K562 (cell line): ENCODE results near the gene ECSIT. TPM values are rescaled to one million over a fixed set of nuclear protein-coding genes. Genes with fewer than 3 reads are reported as not detected.

ENCODE experiments used
- BHLHE40 ChIP-seq: IDR thresholded peaks from 2 replicates; pipeline ENCODE4 v1.6.1; 2011; ENCODE audit warnings: low read length, improper control_type of control experiment
- CBX8 ChIP-seq: fragments of 200-600 bp; sonication (generic); IDR thresholded peaks from 2 replicates; pipeline ENCODE4 v1.6.1; 2012; ENCODE audit warnings: borderline replicate concordance, mixed run types, low read depth, mild to moderate bottlenecking, moderate library complexity, mixed read lengths, low read length, control low read depth, inconsistent platforms; ENCODE audit not compliant: poor library complexity, severe bottlenecking; ENCODE audit errors: extremely low read depth
- E2F5 ChIP-seq: sonication (generic); formaldehyde crosslinking; IDR thresholded peaks from 2 replicates; pipeline ENCODE4 v1.8.0; 2022; ENCODE audit warnings: mild to moderate bottlenecking, missing genetic modification reagents
- E2F8 ChIP-seq: fragments of 450-650 bp; IDR thresholded peaks from 2 replicates; pipeline ENCODE4 v1.7.1; 2018; ENCODE audit warnings: mild to moderate bottlenecking, low read depth; ENCODE audit not compliant: partially characterized antibody
- EZH2 ChIP-seq: IDR thresholded peaks from 2 replicates; pipeline ENCODE4 v1.6.1; 2012; ENCODE audit warnings: low read depth, mild to moderate bottlenecking, inconsistent platforms, low read length, borderline replicate concordance
- PHF8 ChIP-seq: fragments of 200-600 bp; sonication (generic); IDR thresholded peaks from 2 replicates; pipeline ENCODE4 v1.6.1; 2012; ENCODE audit warnings: mixed run types, mild to moderate bottlenecking, inconsistent platforms, low read length, moderate library complexity, borderline replicate concordance
- RAD21 ChIP-seq, 2 experiments: fragments of 250-450 bp in 1 of 2; fragments of 450-650 bp in 1 of 2; sonication (Bioruptor Pico) in 1 of 2; formaldehyde crosslinking in 1 of 2; IDR thresholded peaks in 1 of 2; conservative IDR thresholded peaks in 1 of 2; 2 replicates each; pipeline versions ENCODE4 v1.4.0 to v1.8.0; 2020 to 2022; ENCODE audit warnings: mild to moderate bottlenecking in 2 of 2, moderate library complexity in 1 of 2
- RBM25 ChIP-seq: fragments of 200-400 bp; formaldehyde crosslinking; IDR thresholded peaks from 2 replicates; pipeline ENCODE4 v1.6.1; 2018; ENCODE audit warnings: low read length, low read depth, moderate library complexity; ENCODE audit not compliant: severe bottlenecking
- SRSF3 ChIP-seq: fragments of 200-400 bp; formaldehyde crosslinking; IDR thresholded peaks from 2 replicates; pipeline ENCODE4 v1.6.1; 2016; ENCODE audit warnings: mild to moderate bottlenecking, low read length, moderate library complexity; ENCODE audit not compliant: insufficient read depth
- ZNF668 ChIP-seq: fragments of 250-450 bp; sonication (Bioruptor Pico); IDR thresholded peaks from 2 replicates; pipeline ENCODE4 v1.8.0; 2022; ENCODE audit warnings: mild to moderate bottlenecking, inconsistent platforms
- ZNF76 ChIP-seq: fragments of 250-450 bp; sonication (Bioruptor Pico); IDR thresholded peaks from 2 replicates; pipeline ENCODE4 v1.4.0; 2020; ENCODE audit warnings: mild to moderate bottlenecking, moderate library complexity, borderline replicate concordance
- polyA plus RNA-seq, 8 experiments: library from polyadenylated mRNA; depleted of rRNA in 4 of 8; stranded (reverse) in 5 of 8; unstranded in 3 of 8; fragments of >200 nt; fragmentation: Nextera tagmentation in 2 of 8; fragmentation: Illumina TruSeq in 1 of 8; extraction: Ambion mirVana in 2 of 8; extraction: Trizol in 1 of 8; gene quantifications; 2 replicates each; pipeline versions ENCODE4 v1.2.1 to v1.2.3, GENCODE V29; 2011 to 2014; ENCODE audit warnings: inconsistent platforms in 1 of 8, missing spikeins in 1 of 8
- total RNA-seq, 7 experiments: library from RNA; depleted of rRNA in 6 of 7; stranded (reverse); fragments of >200 nt in 6 of 7; fragmentation: Illumina TruSeq in 2 of 7; extraction: Trizol in 2 of 7; gene quantifications; 2 replicates each; pipeline versions ENCODE4 v1.2.1 to v1.2.3, GENCODE V29; 2011 to 2021; ENCODE audit warnings: low replicate concordance in 1 of 7
- TF ChIP-seq, protein P1 (sequence below), 3 experiments: fragments of 200-800 bp in 1 of 3; fragments of 250-450 bp in 1 of 3; fragments of 450-650 bp in 1 of 3; sonication (Bioruptor Pico) in 1 of 3; sonication (Bioruptor generic) in 1 of 3; formaldehyde crosslinking in 1 of 3; IDR thresholded peaks; 2 replicates each; pipeline versions ENCODE4 v1.6.1 to v1.8.0; 2016 to 2022; ENCODE audit warnings: mild to moderate bottlenecking in 2 of 3, missing genetic modification characterization in 2 of 3, missing compliant biosample characterization in 1 of 3, moderate library complexity in 1 of 3
- TF ChIP-seq, protein P2 (sequence below): fragments of 450-650 bp; IDR thresholded peaks from 2 replicates; pipeline ENCODE4 v1.6.1; 2016; ENCODE audit warnings: missing biosample characterization, missing genetic modification characterization
- TF ChIP-seq, protein P3 (sequence below): fragments of 250-450 bp; sonication (Bioruptor Pico); IDR thresholded peaks from 2 replicates; pipeline ENCODE4 v1.9.0; 2021; ENCODE audit warnings: mild to moderate bottlenecking

ECSIT gene
- total and polyA plus RNA-seq, 9 of the 15 experiments (the other 6 are each of a cell fraction or from before 2014, with no cell fraction given): 1.1 to 82.5 (median 43.9) TPM

DNA sequence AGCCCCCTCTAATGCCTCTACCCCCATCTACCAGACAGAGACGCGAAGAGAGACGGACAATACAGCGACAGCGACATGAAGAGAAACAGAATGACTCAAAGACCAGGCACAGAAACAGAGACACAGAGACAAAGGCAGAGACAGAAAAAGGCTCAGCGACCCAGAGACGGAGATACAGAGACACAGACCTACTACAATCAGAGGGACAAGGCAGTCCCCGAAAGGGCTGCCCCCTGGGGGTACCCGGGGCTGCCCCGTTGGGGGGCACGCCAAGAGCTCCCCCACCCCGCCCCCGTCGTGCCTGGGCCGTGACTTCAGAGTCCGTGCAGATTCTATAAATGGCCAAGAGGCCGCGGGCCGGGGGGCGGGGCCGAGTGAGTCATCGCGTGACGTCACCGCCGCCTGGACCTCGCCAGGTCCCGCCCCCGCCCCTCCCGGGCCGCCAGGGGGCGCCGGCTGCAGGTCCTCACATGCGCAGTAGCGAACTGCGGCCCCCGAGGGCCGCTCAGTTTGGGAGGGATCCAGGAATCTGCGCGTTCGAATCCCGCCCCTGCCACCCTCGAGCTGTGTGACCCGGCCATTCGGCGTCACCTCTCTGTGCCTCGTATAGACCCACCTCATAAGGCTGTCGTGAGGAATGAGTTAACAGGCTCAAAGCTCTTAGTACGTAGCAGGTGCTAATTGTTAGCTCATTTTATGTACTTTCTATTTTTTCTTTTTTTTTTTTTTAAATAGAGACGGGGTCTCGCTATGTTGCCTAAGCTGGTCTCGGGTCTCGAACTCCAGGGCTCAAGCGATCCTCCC, 7.1 kb upstream of the ECSIT start (continued):
- TF ChIP-seq, protein P1, sequence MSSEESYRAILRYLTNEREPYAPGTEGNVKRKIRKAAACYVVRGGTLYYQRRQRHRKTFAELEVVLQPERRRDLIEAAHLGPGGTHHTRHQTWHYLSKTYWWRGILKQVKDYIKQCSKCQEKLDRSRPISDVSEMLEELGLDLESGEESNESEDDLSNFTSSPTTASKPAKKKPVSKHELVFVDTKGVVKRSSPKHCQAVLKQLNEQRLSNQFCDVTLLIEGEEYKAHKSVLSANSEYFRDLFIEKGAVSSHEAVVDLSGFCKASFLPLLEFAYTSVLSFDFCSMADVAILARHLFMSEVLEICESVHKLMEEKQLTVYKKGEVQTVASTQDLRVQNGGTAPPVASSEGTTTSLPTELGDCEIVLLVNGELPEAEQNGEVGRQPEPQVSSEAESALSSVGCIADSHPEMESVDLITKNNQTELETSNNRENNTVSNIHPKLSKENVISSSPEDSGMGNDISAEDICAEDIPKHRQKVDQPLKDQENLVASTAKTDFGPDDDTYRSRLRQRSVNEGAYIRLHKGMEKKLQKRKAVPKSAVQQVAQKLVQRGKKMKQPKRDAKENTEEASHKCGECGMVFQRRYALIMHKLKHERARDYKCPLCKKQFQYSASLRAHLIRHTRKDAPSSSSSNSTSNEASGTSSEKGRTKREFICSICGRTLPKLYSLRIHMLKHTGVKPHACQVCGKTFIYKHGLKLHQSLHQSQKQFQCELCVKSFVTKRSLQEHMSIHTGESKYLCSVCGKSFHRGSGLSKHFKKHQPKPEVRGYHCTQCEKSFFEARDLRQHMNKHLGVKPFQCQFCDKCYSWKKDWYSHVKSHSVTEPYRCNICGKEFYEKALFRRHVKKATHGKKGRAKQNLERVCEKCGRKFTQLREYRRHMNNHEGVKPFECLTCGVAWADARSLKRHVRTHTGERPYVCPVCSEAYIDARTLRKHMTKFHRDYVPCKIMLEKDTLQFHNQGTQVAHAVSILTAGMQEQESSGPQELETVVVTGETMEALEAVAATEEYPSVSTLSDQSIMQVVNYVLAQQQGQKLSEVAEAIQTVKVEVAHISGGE (CRISPR knock-in tag; IDR thresholded peaks at IDR 0.05): peak in 1 of 3 experiments; percentile 68; a peak in 2 of 6 replicates
- TF ChIP-seq CBX8: no peak
- TF ChIP-seq RBM25: peak; percentile 81
- TF ChIP-seq, protein P2, sequence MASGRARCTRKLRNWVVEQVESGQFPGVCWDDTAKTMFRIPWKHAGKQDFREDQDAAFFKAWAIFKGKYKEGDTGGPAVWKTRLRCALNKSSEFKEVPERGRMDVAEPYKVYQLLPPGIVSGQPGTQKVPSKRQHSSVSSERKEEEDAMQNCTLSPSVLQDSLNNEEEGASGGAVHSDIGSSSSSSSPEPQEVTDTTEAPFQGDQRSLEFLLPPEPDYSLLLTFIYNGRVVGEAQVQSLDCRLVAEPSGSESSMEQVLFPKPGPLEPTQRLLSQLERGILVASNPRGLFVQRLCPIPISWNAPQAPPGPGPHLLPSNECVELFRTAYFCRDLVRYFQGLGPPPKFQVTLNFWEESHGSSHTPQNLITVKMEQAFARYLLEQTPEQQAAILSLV: no peak
- TF ChIP-seq ZNF668 (CRISPR knock-in tag): no peak
- peak; percentile 58 for TF ChIP-seq E2F8
- no peak for TF ChIP-seq BHLHE40
- TF ChIP-seq, protein P3, sequence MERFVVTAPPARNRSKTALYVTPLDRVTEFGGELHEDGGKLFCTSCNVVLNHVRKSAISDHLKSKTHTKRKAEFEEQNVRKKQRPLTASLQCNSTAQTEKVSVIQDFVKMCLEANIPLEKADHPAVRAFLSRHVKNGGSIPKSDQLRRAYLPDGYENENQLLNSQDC: no peak
- TF ChIP-seq E2F5: no peak
- peak; percentile 76; the same call in 1 of the 2 replicates for TF ChIP-seq PHF8
- TF ChIP-seq SRSF3: no peak
- TF ChIP-seq RAD21 (CRISPR knock-in tag; conservative IDR thresholded peaks at IDR 0.05 in 1 of 2, IDR thresholded peaks at IDR 0.05 in 1 of 2): peak; percentile 50 to 54
- no peak for TF ChIP-seq EZH2
- TF ChIP-seq ZNF76: no peak; the same call in 1 of the 2 replicates
